ENCODE data around the gene IL6.
"Not testable (repeated sequence)": the region's sequence is repeated elsewhere in the genome, so short reads cannot be mapped to it uniquely, and the experiment has no call there.

Gene IL6

DNA sequence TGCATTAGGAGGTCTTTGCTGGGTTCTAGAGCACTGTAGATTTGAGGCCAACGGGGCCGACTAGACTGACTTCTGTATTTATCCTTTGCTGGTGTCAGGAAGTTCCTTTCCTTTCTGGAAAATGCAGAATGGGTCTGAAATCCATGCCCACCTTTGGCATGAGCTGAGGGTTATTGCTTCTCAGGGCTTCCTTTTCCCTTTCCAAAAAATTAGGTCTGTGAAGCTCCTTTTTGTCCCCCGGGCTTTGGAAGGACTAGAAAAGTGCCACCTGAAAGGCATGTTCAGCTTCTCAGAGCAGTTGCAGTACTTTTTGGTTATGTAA lies 675 bp downstream of the IL6 start:
- DNase-seq (ENCODE audit: low spot score): no peak

DNA sequence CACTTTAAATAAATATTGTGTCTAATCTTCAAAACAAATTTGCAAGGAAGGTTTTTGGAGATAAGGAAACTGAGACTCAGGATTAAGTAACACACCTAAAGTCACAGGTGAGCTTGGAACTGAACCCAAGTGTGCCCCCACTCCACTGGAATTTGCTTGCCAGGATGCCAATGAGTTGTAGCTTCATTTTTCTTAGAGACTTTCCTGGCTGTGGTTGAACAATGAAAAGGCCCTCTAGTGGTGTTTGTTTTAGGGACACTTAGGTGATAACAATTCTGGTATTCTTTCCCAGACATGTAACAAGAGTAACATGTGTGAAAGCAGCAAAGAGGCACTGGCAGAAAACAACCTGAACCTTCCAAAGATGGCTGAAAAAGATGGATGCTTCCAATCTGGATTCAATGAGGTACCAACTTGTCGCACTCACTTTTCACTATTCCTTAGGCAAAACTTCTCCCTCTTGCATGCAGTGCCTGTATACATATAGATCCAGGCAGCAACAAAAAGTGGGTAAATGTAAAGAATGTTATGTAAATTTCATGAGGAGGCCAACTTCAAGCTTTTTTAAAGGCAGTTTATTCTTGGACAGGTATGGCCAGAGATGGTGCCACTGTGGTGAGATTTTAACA lies 1.5 kb downstream of the IL6 start:
- no peak for DNase-seq (ENCODE audit: low spot score)

DNA sequence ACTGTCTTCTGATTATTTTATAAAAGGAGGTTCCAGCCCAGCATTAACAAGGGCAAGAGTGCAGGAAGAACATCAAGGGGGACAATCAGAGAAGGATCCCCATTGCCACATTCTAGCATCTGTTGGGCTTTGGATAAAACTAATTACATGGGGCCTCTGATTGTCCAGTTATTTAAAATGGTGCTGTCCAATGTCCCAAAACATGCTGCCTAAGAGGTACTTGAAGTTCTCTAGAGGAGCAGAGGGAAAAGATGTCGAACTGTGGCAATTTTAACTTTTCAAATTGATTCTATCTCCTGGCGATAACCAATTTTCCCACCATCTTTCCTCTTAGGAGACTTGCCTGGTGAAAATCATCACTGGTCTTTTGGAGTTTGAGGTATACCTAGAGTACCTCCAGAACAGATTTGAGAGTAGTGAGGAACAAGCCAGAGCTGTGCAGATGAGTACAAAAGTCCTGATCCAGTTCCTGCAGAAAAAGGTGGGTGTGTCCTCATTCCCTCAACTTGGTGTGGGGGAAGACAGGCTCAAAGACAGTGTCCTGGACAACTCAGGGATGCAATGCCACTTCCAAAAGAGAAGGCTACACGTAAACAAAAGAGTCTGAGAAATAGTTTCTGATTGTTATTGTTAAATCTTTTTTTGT lies 2.3 kb downstream of the IL6 start:
- no peak for DNase-seq (ENCODE audit: low spot score)

DNA sequence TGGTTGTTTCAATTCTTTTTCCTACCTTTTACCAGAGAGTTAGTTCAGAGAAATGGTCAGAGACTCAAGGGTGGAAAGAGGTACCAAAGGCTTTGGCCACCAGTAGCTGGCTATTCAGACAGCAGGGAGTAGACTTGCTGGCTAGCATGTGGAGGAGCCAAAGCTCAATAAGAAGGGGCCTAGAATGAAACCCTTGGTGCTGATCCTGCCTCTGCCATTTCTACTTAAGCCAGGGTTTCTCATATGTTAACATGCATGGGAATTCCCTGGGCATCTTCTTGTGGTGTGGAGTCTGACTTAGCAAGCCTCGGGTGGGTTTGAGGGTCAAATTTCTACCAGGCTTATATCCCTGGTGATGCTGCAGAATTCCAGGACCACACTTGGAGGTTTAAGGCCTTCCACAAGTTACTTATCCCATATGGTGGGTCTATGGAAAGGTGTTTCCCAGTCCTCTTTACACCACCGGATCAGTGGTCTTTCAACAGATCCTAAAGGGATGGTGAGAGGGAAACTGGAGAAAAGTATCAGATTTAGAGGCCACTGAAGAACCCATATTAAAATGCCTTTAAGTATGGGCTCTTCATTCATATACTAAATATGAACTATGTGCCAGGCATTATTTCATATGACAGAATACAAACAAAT lies 3.2 kb downstream of the IL6 start:
- no peak for DNase-seq (ENCODE audit: low spot score)

DNA sequence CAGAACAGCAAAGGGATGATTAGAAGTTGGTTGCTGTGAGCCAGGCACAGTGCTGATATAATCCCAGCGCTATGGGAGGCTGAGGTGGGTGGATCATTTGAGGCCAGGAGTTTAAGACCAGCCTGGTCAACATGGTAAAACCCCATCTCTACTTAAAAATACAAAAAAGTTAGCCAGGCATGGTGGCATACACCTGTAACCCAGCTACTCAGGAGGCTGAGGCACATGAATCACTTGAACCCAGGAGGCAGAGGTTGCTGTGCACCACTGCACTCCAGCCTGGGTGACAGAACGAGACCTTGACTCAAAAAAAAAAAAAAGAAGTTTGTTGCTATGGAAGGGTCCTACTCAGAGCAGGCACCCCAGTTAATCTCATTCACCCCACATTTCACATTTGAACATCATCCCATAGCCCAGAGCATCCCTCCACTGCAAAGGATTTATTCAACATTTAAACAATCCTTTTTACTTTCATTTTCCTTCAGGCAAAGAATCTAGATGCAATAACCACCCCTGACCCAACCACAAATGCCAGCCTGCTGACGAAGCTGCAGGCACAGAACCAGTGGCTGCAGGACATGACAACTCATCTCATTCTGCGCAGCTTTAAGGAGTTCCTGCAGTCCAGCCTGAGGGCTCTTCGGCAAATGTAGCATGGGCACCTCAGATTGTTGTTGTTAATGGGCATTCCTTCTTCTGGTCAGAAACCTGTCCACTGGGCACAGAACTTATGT lies 4.1 kb downstream of the IL6 start:
- no peak for DNase-seq (ENCODE audit: low spot score)

DNA sequence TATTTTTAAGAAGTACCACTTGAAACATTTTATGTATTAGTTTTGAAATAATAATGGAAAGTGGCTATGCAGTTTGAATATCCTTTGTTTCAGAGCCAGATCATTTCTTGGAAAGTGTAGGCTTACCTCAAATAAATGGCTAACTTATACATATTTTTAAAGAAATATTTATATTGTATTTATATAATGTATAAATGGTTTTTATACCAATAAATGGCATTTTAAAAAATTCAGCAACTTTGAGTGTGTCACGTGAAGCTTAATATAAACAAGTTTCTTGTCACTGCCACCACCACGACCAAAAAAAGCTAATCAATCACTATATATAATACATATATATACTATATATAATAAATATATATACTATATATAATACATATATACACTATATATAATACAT lies 4.8 kb downstream of the IL6 start:
- no peak for DNase-seq (ENCODE audit: low spot score)

DNA sequence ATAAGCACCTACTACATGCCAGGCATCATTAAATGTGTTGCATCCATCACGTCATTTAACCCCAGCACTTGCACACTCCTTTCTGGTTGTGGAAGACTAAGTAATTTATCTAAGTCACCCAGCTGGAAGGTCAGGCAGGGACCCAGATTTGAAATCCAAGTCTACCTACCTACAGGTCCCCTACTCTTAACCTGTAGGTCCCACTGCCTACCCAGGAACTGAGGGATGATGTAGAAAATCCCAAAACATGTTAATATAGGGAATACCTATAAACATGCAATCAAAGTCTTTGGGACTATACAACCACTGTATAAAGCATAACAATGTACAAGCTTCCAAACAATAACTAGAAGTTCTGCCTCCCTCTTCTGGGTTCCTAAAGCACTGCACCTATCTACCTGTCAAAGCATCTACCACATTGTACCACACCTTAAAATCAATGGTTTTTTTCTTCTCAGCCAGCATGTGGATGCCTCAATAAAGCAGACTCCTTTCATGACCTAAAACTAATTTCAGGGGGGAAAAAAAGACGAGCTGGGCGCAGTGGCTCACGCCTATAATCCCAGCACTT lies 5.6 kb downstream of the IL6 start:
- DNase-seq (ENCODE audit: low spot score): no peak

DNA sequence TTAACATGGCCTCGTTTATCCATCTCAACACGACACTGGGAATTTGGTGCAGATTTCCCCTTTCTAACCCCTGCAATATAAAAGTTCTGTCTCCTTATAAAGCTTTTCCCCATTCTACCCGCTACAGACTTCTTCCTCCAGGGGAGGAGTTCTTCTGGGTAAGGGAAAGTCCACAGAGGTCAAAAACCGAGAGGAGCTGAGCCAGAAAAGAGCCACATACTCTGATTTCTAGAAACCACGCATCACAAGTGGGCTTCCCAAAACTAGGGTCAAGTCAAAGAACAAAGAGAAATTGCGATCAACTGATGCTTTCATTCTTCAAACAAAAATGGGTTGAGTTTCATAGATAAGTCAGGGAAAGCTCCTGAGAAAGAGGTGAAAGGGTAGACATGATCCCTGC lies 6.8 kb downstream of the IL6 start:
- DNase-seq (ENCODE audit: low spot score): no peak

DNA sequence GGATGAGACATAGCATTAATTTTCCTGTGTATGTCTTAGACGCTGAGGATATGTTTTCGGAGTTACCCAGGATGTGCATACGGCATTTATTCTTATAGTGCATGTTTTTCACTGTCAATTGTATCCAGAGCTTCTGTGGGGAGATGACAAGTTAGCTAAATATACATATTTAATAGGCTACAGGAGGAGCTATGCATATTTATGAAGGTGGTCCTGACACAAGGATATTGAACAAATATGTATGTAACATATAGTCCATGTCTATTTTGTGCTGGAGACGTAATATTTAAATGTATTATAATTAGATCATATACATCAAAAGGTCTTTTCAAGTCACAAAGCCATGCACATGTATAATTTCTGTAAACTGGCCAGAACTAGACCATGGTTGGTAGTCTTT lies 16.0 kb downstream of the IL6 start:
- DNase-seq (ENCODE audit: low spot score): no peak

DNA sequence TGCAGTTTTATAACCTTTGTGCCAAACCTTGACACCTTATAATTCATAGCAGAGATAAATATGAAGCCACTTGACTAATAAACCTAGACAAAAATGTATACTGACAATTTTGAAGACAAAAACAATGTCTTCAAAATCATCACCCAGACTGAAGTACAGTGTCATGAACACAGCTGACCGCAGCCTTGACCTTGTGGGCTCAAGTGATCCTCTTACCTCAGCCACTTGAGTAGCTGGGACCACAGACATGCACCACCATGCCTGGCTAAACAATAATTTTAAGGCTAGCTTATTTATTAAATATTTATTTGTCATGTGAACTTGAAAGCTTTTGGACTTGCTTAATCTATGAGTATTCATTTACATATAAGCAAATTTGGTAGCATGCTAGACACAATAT lies 24.3 kb downstream of the IL6 start:
- DNase-seq (ENCODE audit: low spot score): no peak

DNA sequence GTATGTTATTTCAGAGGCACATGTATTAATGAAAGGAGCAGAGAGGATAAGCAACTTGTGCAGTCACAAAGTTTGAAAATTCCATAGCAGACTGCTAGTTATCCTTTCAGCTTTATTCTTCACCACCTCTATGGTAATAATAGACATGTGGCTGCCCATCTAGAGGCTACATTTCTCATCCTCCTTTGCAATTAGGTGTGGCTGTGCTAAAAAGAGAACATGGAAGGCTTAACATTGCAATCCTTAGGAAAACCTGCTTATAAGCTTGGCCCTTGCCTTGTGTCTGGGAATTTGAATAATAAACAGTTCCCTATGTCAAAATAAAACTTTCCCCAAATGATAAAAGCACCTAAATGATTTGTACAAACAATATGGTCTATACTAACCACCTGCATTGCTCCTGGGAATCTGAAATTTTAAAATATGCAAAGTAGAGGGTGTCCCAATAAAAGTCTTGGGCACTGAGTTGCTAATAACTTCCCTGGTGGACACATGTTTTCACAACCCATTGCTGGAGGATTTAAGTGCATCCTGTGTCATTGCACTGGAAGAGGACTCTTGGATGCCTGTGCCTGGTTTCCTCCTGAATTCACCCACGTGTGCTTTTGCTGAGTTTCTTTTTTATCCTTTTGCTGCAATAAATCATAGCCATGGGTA lies 30.5 kb downstream of the IL6 start:
- no peak for DNase-seq (ENCODE audit: low spot score)

DNA sequence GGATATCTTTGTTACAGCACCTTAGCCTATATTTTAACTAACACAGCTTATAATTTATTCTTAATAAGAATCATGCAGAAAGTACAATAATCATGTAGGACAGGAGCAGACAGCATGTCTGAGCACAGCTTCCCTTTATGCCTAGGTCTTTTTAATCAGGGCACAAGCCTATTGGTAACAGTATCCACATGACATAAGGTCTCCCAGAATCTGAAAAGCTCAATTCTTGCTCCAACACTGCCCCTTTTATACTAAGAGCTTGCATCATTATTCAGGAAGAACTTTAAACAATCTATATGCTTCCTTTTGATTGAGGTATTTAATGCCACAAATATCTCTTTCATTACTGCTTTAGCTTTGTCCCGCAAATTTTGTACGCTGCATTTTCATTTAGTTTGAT lies 31.6 kb downstream of the IL6 start:
- no peak for DNase-seq (ENCODE audit: low spot score)

DNA sequence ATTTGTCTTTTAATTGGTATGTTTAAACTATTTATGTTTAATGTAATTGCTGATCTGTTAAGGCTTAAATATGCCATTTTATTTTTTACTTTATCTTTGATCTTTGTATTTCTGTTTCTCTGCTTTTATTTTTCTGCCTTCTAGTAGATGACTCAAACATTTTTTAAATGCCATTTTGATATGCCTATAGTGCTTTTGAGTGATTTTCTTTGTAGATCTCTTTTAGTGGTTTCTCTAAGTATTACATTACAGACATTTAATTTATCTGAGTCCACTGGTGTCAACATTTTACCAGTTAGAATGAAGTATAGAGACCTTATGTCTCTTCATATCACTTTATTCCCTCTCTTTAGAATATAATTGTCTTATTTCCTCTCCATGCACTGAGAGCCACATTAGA lies 32.7 kb downstream of the IL6 start:
- no peak for DNase-seq (ENCODE audit: low spot score)

DNA sequence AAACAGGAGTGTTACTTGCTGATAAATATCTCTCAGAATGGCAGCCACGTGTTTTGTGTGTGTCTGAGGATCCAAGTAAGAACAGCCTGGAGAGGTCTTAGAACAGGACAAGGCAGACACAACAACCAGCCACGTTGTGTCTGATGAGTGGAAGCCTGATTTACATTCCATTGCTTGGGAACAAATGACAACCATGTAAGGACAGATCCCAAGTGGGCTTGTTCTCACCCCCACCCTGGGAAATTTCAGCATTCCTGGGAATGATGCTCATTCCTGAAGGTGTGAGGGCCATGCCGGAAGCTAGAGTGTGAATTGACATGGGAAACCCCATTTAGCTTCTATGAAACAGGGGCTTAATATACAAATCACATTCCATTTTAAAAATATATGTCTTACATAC lies 35.9 kb downstream of the IL6 start:
- no peak for DNase-seq (ENCODE audit: low spot score)

DNA sequence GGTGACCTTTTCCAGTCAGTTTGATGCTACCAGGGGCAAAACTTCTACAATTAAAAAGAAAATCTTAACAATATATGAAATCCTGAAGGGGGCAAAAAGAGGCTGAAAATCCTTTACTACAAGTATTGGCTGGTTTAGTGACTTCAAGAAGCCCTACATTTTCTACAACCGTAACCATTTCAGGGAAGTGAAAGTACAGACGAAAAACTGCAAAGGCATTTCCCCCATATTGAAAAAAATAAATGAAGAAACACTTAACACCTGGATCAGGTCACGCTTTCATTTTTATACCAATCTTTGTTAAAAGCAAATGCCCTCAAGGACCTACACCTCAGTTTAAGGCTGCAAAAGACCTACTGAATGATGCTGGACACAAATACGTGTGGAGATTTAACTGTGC lies 38.6 kb downstream of the IL6 start:
- no peak for DNase-seq (ENCODE audit: low spot score)

DNA sequence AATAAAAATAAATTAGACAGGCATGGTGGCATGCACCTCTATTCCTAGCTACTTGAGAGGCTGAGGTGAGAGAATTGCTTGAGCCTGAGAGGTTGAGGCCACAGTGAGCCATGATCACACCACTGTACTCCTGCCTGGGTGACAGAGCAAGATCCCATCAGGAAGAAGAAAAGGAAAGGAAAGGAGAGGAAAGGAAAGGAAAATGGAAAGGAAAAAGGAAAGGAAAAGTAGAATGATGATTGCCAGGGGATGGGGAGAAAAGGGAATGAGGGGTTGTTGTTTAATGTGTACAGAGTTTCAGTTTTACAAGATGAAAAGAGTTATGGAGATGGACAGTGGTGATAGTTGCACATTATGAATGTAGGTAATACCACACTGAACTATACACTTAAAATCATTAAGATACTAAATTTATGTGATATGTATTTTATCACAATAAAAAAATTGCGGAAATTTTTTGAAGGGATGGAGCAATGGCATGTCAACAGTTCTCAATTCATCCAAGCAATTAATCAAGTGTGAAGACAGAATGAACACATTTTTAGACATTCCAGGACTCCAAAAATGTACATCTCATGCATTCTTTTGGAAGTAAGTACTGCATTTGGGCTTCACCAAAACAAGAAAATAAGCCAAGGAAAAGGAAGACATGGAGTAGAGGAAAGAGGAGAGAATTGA lies 44.3 kb downstream of the IL6 start:
- no peak for DNase-seq (ENCODE audit: low spot score)

DNA sequence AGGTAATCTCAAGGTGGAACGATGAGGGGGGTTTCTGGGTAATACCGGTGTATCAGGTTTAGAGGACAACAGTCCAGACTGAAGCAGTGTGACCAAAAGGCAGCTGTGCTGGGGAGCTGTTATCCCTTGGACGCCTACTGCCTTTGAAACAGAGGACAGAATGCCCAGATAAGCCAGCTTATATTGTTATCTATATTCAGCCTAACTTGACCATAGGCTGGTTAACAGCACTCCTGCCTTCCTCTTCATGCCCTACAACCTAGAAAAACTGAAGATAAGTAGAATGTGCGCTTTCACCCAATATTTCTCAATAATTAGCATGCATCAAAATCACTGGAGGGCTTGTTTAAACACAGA lies 44.9 kb downstream of the IL6 start:
- no peak for DNase-seq (ENCODE audit: low spot score)

DNA sequence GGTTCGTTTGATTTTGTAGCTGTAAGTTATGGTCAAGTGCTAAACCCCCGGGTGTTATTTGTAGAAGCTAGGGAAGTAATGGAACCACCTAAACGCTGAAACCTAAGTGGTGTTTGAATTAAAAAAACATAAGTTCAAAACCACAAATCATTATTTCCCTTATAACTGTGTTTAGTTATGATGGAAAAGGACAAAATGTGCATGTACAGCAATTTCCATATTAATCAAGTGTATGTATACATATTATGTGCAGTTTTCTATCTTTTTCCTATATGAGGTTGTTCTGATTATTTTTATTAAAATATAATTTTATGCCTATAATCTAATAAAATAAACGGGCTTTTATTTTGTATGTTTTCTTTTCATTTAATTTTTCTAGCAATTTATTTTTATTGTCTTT lies 45.9 kb downstream of the IL6 start:
- no peak for DNase-seq (ENCODE audit: low spot score)

DNA sequence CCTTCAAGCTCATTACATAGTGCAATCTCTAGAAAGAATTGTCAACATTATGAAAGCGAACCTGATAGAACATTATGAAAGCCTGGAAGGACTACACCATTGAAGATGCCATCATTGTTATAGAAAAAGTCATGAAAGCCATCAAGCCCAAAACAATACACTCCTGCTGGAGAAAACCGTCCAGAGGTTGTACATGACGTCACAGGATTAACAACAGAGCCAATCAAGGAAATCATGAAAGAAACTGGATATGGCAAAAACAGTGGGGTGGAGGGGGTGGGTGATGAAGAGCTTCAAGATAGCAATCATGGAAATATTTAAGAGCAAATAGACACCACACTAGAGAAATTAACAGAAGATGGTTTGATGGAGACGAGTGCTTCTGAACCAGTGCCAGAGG lies 50.0 kb downstream of the IL6 start:
- no peak for DNase-seq (ENCODE audit: low spot score)

DNA sequence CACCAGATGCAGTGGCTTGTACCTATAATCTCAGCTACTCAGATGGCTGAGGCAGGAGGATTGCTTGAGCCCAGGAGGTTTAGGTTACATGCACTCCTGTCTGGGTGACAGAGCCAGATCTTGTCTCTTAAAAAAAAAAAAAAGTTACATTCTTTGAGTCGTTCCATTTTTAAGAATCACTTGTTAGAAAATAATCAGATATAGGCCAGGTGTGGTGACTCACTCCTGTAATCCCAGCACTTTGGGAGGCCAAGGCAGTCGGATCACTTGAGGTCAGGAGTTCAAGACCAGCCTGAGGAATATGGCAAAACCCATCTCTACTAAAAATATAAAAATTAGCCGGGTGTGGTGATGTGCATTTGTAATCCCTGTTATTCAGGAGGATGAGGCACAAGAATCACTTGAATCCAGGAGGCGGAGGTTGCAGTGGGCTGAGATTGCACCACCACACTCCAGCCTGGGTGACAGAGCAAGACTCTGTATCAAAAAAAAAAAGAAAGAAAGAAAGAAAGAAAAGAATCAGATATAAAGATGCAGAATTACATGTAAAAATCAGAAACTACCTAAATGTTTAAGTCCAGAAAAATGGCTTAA lies 52.8 kb downstream of the IL6 start:
- not testable (repeated sequence) for DNase-seq (ENCODE audit: low spot score)

DNA sequence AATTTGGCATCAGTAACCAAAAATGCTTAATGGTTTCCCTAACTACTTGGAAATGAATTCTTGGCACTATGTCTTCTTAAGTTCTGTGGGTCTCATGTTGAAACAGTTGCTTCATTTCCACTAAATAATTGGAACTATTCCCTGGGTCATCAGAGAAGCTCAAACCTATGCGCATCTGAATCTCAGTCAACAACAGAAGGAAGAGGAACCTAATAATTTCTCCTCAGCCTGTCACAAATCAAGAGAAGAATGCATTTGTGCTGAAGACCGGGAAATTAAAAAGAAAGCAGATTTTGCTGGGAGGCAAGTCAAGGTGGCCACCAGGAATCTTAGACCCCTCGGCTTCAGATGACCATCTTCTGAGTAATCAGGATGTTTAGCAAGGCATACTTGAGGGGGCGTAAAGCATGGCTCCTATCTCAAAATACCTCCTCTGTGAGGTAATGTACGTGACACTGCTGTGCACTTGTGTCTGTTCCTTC lies 54.3 kb downstream of the IL6 start:
- DNase-seq (ENCODE audit: low spot score): no peak
